HPDE6-E6E7 (cell line): ENCODE data around the gene ANGPTL7.
"Not testable (repeated sequence)": the region's sequence is repeated elsewhere in the genome, so short reads cannot be mapped to it uniquely, and the experiment has no call there.

Source experiments
- DNase-seq: peaks from one replicate; pipeline ENCODE4 v3.0.0; 2011; ENCODE audit warnings: missing footprints; ENCODE audit errors: extremely low spot score

ANGPTL7 gene, protein sequence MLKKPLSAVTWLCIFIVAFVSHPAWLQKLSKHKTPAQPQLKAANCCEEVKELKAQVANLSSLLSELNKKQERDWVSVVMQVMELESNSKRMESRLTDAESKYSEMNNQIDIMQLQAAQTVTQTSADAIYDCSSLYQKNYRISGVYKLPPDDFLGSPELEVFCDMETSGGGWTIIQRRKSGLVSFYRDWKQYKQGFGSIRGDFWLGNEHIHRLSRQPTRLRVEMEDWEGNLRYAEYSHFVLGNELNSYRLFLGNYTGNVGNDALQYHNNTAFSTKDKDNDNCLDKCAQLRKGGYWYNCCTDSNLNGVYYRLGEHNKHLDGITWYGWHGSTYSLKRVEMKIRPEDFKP

DNA sequence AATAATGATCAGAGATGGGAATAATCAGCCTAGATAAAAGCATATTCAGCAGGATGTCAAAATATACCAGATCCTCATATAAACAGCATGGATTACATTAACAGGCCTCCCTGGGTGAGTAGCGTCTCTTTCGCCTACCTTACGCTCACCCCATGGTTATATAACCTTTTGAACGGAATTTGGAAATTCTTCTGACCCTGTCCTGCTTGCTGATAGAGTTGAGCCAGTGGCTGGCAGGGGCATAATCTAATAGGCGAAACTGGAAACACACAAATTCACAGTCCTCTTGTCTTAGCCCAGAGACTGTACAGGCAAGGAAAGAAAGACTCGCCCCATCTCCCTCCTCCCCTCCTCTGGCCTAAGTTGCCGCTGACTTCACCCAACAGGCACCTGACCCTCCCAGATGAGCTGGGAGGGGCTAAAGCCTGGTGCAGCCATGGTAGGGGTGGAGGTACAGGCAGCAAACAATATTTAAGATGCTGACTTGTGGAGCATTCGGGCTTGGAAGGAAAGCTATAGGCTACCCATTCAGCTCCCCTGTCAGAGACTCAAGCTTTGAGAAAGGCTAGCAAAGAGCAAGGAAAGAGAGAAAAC, at the start of gene ANGPTL7:
TSS of gene ANGPTL7 (plus strand) at position 498 of the 594 bp plus-strand sequence. CDS start 225 bp downstream, outside the sequence.
- no peak for DNase-seq

DNA sequence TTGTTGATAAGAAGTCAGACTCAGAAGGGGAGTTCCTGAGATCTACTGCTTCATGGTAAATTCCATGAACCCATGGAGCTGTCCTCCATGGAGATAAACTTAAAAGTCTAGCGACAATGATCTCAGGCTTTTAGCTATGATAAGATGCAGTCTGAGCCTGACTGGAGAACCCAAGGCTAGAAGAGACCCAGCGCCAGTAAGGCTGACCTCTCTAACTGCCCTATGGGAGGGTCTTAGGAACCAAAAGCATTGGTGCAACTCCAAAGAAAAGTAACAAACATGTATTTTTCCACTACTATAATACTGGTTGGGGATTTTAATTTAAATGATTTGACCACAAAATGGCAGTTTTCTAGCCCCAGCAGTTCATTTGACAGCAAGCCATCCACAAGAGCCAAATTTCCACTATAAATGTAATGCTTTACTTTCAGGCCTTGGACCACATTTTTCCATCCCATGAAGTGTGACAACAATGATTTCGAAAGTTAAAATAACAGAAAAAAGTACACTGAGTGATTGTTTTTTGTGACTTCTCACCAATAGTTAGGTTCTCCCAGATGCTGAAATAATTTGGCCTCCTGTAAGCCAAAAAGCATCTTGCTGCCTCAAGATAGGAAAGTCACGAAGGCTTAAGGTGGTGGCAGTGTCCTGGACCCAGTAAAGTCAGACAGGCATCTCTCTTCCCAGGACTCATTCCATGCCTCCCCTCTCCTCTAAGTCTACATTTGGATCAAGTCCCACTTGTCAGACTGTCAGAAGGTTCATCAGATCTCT, 46.4 kb upstream of the ANGPTL7 start:
- no peak for DNase-seq

DNA sequence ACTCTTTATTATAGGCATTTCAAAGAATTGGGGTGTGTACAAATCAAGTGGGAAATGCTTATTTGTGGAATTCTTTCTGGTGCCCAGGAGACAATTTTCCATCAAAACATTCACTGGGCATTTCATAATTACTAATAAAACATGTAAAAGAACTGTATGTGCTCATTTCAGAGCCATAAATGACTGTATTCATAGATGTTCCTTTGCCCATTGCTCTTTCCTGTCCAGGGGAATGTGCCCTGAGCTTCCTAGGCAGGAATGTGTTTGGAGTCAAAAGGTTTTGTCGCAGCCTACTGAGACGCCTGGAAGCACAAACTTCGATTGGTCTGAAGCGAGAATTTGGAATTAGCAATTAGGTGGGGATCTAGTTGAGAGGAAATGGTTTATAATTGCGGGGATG, 45.8 kb upstream of the ANGPTL7 start:
- no peak for DNase-seq

DNA sequence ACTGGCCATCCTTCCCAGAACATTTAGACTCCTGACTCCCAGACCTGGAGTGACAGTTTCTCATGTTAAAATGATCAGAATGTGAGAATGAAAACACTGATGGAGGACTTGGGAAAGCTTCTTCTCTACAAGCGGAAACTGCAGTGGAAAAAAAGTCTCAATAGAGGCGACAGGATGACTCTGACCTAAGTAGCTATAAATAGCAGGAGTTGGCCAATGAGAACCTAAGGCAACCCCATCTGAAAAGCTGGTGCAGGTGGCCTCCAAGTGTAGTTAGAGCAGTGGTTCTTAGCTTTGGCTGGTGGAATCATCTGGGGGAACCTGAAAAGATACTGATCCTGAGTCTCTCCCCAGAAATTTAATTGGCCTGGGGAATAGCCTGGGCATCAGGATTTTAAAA, 45.2 kb upstream of the ANGPTL7 start:
- no peak for DNase-seq

DNA sequence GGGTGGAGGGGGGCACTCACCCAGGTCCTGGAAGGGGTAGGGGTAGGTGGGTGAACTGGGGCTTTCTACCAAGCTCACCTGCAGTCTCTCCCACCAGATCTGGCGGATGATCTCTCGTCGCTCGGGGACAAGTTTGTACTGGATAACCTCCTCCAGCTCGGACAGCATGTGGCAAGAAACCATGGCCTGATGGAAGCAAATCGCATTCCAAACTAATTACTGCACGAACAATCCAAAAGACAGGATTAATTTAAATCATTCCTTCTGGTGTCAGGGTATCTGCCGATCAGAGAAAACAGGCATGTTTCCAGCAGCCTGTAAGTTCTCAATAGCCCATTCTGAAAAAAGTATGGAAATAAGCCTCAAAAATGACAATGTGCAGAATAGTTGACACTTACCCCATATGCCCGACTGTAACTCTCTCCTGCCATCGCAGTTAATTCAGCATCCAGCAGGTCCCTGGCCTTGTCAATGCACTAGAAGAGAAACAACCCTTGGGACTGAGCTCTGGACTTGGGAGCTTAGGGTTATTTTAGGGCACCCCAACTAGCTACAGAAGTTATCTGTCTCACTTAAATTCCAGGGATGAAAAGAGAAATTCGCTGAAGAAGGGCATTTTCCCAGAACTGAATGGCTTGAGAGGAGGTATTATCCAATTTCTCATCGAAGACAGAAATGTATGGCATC, 44.4 kb upstream of the ANGPTL7 start:
- no peak for DNase-seq

DNA sequence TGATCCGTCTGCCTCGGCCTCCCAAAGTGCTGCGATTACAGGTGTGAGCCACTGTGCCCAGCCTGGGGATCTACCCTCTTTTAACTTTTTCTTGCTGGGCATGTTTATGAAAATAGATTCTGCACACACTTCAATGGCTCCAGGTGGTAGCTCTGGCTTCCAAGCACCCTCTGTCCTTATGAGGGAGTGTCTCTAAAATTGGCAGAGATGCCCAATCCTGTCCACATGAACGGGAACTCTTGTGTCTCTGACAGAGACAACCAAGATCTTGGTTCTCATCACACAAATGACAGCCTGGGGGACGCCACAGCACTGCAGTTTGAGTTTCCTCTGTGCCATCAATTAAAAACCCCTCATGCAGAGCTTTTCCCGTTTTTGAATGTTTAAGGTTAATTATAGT, 43.4 kb upstream of the ANGPTL7 start:
- DNase-seq = no peak

DNA sequence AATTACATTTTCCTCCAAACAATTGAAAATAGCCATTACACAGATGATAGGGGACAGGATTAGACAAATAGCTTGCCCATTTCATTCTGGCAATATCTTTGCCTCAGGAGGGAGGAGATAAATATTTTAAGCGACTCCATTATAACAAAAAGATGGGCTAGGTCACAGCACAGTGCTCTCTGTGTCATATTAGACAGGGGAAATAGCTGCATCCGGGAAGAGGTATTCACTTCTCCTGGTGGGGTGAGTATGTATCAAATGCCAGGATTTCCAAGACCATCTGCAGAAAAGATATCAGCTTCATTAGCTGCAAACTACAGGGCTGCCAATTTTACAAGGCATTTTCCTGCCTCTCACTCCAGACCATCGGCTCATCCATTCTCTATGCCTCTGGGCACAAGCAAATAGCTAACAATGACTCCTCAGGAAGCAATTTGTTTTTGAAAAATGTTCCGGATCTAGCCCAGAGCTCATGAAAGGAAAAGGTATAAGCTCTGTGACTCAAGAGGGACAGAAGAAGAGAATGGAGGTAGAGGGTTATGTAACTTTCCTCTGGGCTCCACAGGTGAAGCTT, 41.9 kb upstream of the ANGPTL7 start:
- no peak for DNase-seq

DNA sequence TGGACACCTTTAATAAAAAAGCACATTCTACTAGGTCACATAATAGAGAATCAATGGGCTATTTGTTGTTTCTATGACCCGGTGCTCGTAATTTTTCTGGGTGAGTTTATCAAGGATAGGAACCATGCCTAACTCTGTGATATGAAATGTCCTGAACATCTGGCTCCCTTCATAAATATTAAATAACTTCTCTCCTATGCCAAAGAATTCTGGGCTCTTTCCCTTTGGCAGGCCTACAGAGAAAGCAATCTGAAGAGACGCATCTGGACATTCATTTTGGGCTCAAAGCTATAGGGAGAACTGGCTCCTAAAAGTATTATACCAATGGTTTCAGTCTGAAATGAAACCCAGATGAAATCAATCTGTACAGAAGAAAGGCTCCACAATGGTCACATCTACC, 38.8 kb upstream of the ANGPTL7 start:
- no peak for DNase-seq

DNA sequence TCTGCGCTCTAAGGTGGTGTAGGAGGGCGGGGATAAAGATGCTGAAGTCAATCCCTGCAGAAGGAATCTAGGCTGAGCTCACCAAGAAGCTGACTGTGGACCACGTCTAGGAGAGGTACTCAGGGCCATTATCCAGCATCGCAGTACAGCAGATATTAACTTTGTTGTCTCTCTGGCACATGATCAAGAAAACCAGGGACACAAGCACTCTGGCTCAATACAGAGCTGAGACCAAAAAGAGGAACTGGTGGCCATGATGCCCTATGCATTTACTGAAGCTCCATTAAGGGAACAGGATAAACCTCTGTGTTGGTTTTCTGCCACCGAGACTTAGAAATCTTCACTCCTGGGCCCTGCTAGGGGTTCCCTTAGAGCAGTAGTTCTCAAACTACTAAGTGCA, 38.0 kb upstream of the ANGPTL7 start:
- DNase-seq = no peak

DNA sequence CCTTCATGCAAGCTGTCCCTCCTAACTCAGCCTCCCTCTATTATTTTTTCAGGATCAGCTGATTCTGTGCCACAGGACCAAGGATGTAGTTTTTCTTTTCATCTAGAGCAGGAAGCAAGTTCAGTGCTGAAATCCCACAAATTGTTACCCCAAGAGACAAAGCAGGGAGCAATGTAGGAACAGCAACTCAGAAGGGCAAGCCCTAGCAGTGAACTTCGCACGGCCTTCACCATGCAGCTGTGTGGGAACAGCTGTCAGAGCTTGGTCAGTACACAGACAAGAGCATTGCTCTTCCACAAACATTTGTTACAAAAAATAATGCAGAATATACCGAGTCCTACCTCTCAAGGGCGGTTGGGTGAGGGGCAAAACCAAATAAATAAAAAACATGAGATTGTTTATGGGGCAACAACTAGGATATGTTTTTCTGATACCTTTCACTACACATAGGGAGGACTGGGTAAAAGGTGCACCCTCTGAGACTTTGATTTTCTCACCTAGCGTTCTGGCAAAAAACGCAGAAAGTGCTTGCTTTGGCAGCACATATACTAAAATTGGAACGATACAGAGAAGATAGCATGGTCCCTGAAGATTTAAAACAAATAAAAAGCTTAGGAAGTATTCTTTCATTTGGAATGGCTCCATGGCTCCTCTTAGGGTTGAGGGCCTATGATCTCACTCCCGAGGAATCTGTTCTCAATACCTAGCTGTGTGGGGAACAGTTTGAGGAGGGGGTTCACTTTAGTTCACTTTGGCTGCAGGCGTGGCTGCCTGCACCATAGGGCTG, 37.1 kb upstream of the ANGPTL7 start:
- no peak for DNase-seq

DNA sequence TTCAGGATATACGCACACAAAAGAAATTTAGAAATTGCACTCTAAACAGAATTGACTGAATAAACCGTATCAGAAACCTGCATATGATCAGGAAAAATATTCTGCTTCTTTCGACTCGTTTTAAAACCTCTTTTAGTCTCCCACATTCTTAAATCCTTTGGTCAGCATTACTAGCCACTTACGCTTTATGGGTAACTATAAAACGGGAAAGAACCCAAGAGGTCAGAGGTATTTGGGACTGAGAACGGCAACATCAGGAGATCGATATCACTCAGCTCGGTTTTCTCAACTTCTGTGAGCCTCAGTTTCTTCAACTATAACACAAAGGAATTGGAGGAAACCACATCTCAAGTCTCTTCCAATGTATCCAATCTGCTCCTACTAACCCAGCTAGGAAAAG, 36.4 kb upstream of the ANGPTL7 start:
- DNase-seq = no peak

DNA sequence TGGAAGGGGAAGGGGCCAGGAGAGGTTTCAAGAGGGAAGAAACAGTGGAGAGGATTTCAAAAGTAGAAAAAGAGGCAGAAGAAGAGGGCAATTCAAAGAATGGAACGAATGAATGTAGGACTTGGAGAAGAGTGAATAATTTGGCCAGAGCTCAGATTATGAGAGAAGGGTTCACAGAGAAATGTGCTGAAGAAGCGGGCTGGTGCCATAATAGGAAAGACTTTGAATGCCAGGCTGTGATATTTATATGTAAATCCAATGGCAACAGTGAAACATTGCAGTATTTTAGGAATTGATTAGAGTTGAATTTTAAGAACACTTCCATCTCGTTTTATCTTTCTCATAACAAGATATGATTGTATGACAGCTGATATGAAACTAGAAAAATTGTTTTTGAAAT, 36.0 kb upstream of the ANGPTL7 start:
- no peak for DNase-seq

DNA sequence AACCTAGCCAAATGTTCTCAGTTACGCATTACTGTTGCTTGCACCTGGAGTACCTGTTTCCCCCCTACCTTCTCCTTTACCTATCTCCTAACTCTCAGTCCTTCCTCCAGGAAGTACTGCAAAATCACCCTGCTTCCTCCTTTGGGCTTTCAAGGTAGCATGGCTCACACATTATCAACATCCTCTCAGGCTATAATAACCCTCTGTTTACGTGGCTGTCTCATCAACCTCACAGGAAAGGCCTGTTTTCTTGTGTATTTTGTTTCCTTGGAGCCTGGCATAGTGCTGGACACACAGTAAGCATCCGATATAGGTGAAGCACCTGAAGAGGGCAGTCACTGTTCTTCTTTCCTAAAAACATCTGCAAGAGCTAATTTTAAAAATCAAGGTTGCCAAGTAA, 32.7 kb upstream of the ANGPTL7 start:
- no peak for DNase-seq

DNA sequence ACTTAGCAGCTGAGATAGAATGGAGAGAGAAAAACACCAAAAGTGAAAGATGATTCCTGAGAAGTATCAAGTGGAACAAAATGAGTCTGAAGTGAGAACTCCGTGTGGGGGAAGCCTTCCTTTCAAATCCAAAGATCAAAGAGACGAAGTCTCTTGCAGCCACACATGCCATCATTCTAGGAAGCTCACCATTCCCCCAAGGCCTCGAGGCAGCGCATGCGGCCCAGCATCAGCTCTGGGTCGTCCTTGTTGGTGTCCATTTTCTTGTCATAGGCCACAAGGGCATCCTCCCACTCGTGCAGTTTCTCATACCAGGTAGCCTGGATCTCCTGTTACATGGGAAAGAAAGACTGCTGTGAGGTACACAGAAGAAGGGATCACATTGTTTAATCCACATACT, 32.2 kb upstream of the ANGPTL7 start:
- DNase-seq = no peak

DNA sequence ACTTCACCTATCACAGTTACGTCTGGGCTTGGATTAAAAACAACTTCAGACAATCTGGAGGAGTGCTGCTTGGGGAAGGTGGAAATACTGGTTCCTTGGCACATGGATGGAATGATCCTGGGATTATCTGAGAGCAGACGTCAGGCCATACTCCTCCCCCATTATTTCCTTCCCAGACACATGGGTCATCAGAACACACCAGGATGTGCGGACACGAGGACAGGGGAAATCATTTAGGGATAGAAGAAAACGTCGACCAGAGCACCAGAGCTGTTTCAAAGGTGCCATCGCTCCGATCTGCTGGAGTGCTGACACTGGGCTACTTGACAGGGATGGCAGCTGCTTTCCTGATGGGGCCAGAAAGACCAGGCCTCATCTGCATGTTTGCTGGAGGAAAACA, 31.8 kb upstream of the ANGPTL7 start:
- no peak for DNase-seq

DNA sequence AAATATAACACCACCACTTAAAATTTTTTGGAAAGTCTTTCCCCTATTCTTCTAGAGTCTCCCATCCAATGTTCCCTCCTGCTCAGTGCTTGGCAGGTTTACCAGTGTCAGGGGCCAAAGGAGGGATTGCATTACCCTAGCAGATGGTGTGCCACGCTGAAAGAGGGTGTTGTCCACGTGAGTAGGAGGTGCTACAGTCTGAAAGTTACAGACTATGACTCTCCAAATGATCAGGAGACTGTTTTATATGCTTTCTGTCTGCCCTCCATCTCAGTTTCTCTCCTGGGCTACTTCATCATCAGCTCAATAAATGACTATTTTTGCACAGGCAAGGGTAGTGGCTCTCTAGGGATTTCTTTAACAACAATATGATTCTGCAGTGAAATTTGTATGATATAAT, 31.3 kb upstream of the ANGPTL7 start:
- no peak for DNase-seq

DNA sequence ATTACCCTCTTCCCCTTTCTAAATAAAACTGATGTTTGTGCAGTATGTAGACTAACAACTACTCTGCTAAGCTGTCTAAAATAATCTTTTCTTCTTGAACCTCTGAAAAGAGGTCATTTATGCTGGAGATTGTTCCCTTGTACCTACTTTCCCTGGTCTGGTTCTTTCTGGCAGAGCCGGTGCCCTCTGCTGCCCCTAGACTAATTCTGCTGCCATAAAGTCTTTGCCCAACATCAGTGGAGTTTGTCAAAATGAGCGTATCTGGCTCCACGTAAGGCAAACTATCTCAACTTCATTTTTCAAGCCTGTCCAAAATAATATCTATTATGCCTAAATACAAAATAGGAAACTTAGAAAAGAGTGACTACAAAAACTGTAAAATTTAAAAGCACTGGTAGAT, 30.9 kb upstream of the ANGPTL7 start:
- DNase-seq = no peak

DNA sequence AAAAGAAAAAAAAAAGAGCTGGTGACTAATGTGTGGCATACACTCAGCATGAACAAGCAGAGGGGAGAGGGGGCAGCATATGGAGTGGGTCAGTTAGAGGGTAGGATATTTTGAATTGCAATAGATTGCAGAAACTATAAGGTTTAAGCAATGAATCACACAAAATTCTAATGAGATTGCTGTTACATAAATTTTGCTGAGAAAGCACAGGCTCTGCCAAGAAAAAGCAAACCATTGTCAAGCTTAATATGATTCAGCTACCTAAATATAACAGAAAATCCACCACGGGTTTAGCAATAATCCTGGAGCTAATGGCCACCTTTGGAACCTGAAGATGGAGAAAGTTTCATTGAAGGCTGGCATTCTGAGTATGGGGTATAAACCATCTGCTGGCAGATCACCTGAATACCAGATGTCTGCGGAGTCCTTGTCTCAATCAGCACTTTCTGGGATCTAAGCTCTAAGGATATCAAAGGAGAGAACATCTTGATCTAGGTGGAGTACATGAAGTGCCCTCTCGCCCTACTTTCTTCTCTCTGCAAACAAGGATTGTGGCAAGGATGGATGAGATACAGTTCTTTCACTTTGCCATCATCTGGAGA, 30.3 kb upstream of the ANGPTL7 start:
- DNase-seq = peak; percentile 60

DNA sequence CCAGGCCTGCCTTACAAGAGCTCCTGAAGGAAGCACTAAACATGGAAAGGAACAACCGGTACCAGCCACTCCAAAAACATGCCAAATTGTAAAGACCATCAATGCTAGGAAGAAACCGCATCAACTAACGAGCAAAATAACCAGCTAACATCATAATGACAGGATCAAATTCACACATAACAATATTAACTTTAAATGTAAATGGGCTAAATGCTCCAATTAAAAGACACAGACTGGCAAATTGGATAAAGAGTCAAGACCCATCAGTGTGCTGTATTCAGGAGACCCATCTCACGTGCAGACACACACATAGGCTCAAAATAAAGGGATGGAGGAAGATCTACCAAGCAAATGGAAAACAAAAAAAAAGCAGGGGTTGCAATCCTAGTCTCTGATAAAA, 26.4 kb upstream of the ANGPTL7 start:
- not testable (repeated sequence) for DNase-seq

DNA sequence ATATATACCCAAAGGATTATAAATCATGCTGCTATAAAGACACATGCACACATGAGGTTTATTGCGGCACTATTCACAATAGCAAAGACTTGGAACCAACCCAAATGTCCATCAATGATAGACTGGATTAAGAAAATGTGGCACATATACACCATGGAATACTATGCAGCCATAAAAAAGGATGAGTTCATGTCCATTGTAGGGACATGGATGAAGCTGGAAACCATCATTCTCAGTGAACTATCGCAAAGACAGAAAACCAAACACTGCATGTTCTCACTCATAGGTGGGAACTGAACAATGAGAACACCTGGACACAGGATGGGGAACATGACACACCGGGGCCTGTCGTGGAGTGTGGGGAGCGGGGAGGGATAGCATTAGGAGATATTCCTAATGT, 22.4 kb upstream of the ANGPTL7 start:
- not testable (repeated sequence) for DNase-seq

DNA sequence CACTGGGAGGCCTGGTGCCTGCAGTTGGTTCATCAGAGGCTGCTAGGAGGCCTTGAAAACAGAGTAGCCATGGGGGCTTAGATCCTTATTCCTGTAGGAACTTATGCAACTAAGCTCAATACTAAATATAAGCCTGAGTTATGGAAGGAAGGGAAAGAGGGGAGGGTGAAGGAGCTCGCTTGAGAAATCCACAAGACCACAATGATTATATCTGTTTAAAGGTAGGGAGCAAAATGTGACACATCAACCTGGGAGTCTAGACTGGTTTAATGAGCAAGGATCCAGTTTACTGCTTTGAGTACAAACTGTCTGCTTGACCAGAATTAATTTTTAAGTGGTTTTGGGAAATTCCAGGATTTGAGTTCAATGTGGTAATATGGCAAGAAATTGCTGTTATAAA, 20.4 kb upstream of the ANGPTL7 start:
- DNase-seq = no peak
